GM12864 (cell line): ENCODE results near the gene KIFAP3.
"Not testable (repeated sequence)": the region's sequence is repeated elsewhere in the genome, so short reads cannot be mapped to it uniquely, and the experiment has no call there.

Experiments used
- DNase-seq: peaks from one replicate; pipeline ENCODE4 v3.0.0-alpha.2; 2011; ENCODE audit warnings: low read depth
- H3K4me3 ChIP-seq: 2 replicates; pipeline ENCODE4 v1.5.1; 2011; ENCODE audit warnings: mild to moderate bottlenecking, low read depth, low read length, control low read depth
- CTCF ChIP-seq: IDR thresholded peaks from 2 replicates; pipeline ENCODE4 v1.5.1; 2011; ENCODE audit warnings: low read depth, mild to moderate bottlenecking, moderate library complexity, low read length, control low read depth, inconsistent platforms; ENCODE audit errors: missing control alignments

The KIFAP3 gene

GRCh38 chr1:169878498-169878897, 196.0 kb downstream of the KIFAP3 start:
- no peak for TF ChIP-seq CTCF

GRCh38 chr1:169877800-169878491, 196.5 kb downstream of the KIFAP3 start:
- no peak for DNase-seq
- TF ChIP-seq CTCF, result no peak
- no peak overlapping the region for H3K4me3 ChIP-seq

More at GRCh38 chr1:169878498-169878897, 196.0 kb downstream of the KIFAP3 start:
- H3K4me3 ChIP-seq, result no peak overlapping the region
- no peak for DNase-seq

DNA sequence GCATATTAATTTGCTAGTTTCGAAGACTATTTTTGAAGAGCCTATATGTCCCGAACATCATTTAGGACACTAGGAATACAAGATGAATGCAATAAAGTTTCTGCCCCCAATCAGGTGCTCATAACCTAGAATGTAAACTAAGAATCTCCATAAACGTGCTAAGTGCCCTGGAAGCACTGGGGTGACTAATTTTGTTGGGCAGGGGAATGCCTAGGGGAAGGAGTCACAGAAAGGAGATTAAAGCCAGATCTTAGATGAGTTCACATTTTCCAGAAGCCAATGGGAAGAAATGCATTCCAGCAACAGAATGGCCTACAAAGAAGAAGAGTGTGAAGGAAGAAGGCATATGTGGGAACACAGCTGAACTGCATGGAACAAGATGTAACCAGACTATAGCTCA, 200.3 kb downstream of the KIFAP3 start:
- no peak overlapping the region for H3K4me3 ChIP-seq
- TF ChIP-seq CTCF, result no peak
- no peak for DNase-seq

- no peak for TF ChIP-seq CTCF
- H3K4me3 ChIP-seq, result no peak overlapping the region
- no peak for DNase-seq
Measured at GRCh38 chr1:169873582-169874199, 200.8 kb downstream of the KIFAP3 start.

DNA sequence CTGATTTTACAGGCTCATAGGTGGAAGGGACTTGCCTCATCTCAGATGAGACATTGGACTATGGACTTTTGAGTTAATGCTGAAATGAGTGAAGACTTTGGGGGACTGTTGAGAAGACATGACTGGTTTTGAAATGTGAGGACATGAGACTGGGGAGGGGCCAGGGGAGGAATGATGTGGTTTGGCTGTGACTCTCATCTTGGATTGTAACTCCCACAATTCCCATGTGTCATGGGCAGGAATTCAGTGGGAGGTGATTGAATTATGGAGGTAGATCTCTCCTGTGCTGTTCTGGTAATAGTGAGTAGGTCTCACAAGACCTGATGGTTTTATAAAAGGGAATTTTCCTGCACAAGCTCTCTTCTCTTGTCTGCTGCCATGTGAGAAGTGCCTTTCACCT, 201.6 kb downstream of the KIFAP3 start:
- no peak overlapping the region for H3K4me3 ChIP-seq
- no peak for DNase-seq
- no peak for TF ChIP-seq CTCF

- not testable (repeated sequence) for DNase-seq, H3K4me3 ChIP-seq
Measured at GRCh38 chr1:169871988-169872387, 202.5 kb downstream of the KIFAP3 start.
